ENCODE results near the gene SERTAD4.

DNA sequence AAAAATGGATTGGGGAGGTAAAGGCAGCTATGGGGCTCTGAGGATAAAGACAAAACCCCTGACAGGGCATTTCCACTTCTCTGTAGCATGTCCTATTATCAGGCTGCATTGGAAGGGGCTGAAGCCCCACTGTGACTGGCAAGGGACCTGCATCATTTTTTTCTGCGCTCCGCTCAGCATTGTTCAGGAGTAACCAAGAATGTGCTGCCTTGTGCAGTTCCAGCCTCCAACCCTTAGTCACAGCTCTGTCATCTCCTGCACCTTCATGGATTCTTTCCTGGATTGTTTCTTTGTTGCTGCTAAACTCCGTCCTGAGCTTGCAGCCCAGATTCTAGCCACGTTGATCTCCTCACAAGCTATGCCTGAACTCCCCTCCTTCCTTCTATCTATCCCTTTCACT, 37.4 kb downstream of the SERTAD4 start:
- TF ChIP-seq, protein P1, sequence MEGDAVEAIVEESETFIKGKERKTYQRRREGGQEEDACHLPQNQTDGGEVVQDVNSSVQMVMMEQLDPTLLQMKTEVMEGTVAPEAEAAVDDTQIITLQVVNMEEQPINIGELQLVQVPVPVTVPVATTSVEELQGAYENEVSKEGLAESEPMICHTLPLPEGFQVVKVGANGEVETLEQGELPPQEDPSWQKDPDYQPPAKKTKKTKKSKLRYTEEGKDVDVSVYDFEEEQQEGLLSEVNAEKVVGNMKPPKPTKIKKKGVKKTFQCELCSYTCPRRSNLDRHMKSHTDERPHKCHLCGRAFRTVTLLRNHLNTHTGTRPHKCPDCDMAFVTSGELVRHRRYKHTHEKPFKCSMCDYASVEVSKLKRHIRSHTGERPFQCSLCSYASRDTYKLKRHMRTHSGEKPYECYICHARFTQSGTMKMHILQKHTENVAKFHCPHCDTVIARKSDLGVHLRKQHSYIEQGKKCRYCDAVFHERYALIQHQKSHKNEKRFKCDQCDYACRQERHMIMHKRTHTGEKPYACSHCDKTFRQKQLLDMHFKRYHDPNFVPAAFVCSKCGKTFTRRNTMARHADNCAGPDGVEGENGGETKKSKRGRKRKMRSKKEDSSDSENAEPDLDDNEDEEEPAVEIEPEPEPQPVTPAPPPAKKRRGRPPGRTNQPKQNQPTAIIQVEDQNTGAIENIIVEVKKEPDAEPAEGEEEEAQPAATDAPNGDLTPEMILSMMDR (IDR thresholded peaks at IDR 0.05) = no peak
- TF ChIP-seq POLR2A (IDR thresholded peaks at IDR 0.05) = no peak
- TF ChIP-seq EP300 (IDR thresholded peaks at IDR 0.05) = no peak
- TF ChIP-seq POLR2AphosphoS5 (IDR thresholded peaks at IDR 0.05) = no peak
